Neutrophil (primary cell): ENCODE measurements around the gene TNIP1.

ENCODE experiments used
- H3K27ac ChIP-seq: fragments of 200-600 bp; sonication (generic); 2 replicates; pipeline ENCODE4 v1.5.1; 2016; ENCODE audit warnings: mild to moderate bottlenecking, moderate library complexity
- H3K27me3 ChIP-seq: fragments of 200-600 bp; sonication (generic); 2 replicates; pipeline ENCODE4 v1.6.0; 2016; ENCODE audit warnings: mild to moderate bottlenecking
- H3K36me3 ChIP-seq: fragments of 200-600 bp; sonication (generic); 2 replicates; pipeline ENCODE4 v1.5.1; 2017
- H3K4me1 ChIP-seq, 2 experiments: fragments of 200-600 bp in 1 of 2; sonication (generic) in 1 of 2; 1 replicate in 1 of 2; 2 replicates in 1 of 2; pipeline versions ENCODE4 v1.5.1 to v1.6.1; 2013 to 2016; ENCODE audit warnings: low read depth in 1 of 2, low read length in 1 of 2, mild to moderate bottlenecking in 1 of 2, moderate library complexity in 1 of 2; ENCODE audit not compliant: control insufficient read depth in 1 of 2, insufficient read depth in 1 of 2
- H3K4me3 ChIP-seq, 2 experiments: fragments of 200-600 bp in 1 of 2; sonication (generic) in 1 of 2; 1 replicate in 1 of 2; 2 replicates in 1 of 2; pipeline ENCODE4 v1.5.1; 2013 to 2016; ENCODE audit warnings: low read depth in 1 of 2, low read length in 1 of 2, mild to moderate bottlenecking in 1 of 2, moderate library complexity in 1 of 2
- H3K9me3 ChIP-seq: fragments of 200-600 bp; sonication (generic); 2 replicates; pipeline ENCODE4 v1.5.1; 2016
- TF ChIP-seq, protein P1 (sequence below): fragments of 200-600 bp; sonication (generic); IDR thresholded peaks from 2 replicates; pipeline ENCODE4 v1.5.1; 2016; ENCODE audit warnings: antibody characterized with exemption

Gene TNIP1

DNA sequence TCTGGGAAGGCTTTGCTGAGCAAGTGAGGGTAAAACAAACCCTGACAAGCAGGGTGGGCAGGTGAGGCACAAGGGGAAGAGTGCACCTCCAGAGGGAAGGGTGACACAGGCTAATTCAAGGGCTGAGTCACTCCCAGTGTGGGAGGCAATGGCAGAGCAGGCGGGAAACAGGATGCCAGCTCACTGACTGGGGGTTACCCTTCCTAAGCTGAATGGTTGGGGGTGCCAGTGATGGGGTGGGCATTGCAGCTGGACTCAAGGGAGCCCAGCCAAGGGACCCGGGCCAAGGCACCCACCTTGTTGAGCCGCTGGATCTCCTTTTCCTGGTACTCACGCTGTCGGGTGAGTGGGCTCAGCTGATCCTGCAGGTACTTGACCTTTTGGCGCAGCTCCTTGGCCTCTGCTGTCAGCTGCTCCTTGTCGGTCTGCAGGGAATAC is 42.0 kb downstream of the TNIP1 start:
- TF ChIP-seq, protein P1, sequence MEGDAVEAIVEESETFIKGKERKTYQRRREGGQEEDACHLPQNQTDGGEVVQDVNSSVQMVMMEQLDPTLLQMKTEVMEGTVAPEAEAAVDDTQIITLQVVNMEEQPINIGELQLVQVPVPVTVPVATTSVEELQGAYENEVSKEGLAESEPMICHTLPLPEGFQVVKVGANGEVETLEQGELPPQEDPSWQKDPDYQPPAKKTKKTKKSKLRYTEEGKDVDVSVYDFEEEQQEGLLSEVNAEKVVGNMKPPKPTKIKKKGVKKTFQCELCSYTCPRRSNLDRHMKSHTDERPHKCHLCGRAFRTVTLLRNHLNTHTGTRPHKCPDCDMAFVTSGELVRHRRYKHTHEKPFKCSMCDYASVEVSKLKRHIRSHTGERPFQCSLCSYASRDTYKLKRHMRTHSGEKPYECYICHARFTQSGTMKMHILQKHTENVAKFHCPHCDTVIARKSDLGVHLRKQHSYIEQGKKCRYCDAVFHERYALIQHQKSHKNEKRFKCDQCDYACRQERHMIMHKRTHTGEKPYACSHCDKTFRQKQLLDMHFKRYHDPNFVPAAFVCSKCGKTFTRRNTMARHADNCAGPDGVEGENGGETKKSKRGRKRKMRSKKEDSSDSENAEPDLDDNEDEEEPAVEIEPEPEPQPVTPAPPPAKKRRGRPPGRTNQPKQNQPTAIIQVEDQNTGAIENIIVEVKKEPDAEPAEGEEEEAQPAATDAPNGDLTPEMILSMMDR, result no peak
- no peaks in the 10 kb centered on the region for H3K4me1 ChIP-seq
- H3K27me3 ChIP-seq, result no peaks in the 10 kb centered on the region
- H3K36me3 ChIP-seq, result peaks cover 100% of the 10 kb centered on the region
- no peak overlapping the region for H3K4me3 ChIP-seq
- H3K27ac ChIP-seq, result no peak overlapping the region
- peaks cover 6% of the 10 kb centered on the region for H3K9me3 ChIP-seq

DNA sequence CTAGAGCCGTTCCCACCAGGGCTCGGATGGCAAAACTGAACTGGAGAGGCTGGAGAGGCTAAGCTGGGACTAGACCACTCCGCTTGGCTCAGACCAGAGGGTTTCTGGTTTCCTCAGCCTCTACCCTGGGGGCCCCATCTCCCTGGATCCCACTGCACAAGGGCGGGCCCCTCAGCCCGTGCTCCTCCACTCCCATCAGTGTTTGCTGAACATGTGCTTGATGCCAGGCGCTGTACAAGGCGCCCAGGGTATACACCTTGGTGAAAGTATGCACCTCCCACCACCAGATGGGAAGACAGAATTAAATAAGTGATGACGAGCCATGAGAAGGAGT is 42.5 kb downstream of the TNIP1 start:
- Histone ChIP-seq H3K4me1 (no peaks in the 10 kb centered on the region), H3K36me3 (peaks cover 100% of the 10 kb centered on the region), H3K4me3 (no peak overlapping the region), H3K9me3 (peaks cover 6% of the 10 kb centered on the region), H3K27me3 (no peaks in the 10 kb centered on the region), H3K27ac (no peak overlapping the region)
- TF ChIP-seq, protein P1, result no peak

DNA sequence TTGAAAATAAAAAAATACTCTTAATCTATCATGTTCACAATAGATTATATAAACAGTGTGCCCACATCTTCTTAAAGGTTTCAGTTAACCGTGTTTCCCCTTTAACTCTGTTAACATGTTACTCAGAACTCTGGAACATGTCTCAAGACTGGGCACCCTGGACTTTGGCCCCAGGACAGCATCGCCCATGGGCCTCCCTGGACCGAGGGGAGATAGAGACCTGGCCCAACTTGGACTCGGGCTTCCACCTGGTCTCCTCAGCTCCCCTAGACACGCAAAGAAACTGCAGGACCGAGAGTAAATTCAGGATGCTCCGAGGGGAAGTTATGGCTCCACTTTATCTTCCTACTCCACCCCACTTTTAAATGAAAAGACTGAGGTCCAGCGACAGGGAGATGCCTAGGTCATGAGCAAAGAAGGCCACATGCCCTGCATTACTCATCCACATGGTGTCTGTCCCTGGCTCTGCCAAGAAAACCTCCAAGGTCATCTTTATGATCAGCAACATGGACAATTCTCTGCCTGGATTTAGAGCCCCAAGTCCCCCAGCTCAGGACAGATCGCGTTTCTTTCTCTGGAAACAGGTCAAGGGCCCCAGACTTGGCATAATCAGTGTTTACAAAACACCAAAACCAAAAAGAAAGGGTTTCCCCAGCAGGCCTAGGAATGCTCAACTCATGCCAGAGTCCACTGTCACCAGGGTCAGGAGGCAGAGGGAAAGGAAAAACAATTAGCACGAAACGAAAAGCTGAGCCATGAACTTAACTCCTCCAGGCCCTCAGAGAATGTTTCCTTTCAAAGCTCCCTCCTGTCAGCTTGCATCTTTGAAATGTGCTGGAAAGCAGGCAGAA is 43.0 kb downstream of the TNIP1 start:
- Histone ChIP-seq H3K36me3 (peaks cover 100% of the 10 kb centered on the region), H3K27ac (no peak overlapping the region), H3K4me1 (no peaks in the 10 kb centered on the region), H3K27me3 (no peaks in the 10 kb centered on the region), H3K9me3 (peaks cover 6% of the 10 kb centered on the region), H3K4me3 (no peak overlapping the region)
- TF ChIP-seq, protein P1, result no peak

DNA sequence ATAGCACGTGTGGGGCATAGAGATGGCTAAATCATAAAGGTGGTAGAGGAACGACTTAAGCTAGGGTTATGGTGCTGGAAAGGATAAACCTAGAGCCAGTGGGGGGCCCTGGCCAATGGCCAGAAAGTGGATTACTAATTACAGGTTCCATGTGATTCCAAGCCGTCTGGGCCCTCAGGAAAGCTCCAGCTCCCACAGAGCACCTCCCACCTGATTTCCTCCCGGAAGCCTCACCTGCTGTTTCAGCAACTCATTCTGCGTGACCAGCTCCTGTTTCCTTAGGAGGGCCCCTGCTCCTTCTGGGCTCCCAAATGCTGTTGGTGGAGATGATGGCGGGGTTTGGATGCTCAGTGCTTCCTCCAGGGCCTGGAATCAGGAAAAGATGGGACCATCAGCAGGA is 44.3 kb downstream of the TNIP1 start:
- peaks cover 100% of the 10 kb centered on the region for H3K36me3 ChIP-seq
- no peak overlapping the region for H3K27ac ChIP-seq
- no peaks in the 10 kb centered on the region for H3K27me3 ChIP-seq
- H3K9me3 ChIP-seq, result peaks cover 6% of the 10 kb centered on the region
- no peaks in the 10 kb centered on the region for H3K4me1 ChIP-seq
- no peak overlapping the region for H3K4me3 ChIP-seq
- TF ChIP-seq, protein P1, result no peak

DNA sequence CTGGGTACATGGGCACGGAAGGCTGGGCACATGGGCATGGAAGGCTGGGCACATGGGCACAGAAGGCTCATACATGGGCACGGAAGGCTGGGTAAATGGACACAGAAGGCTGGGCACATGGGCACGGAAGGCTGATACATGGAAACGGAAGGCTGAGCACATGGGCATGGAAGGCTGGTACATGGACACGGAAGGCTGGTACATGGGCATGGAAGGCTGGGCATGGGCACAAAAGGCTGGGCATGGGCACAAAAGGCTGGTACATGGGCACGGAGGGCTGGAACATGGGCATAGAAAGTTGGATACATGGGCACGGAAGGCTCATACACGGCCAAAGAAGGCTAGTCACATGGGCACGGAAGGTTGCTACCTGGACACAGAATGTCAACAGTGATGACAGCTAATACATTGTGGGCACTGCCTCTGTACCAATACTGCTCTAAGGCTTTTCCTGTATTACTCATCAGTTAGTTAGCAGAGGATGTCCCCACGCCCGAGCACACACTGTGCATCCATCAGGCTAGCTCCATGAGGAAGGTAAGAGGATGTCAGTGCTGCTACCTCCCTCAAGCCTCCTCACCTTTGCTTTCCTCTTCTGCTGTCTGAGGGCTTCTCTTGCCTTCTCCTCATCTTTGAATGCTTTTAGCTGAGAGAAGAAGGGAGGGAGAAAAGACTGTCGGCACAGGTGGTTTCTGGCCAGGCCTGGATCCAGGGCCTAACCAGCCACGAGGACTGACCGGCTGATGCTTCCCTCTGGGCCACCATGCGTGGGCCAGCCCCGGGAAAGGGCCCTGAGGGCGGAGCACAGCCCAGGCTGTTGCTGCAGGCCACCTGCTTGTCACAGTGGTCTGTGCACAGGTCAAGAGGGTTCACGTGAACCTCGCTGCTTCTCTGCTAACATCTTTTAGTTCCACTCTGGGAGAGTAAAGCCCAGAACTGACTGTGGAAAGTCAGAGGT is 46.1 kb downstream of the TNIP1 start:
- Histone ChIP-seq H3K27ac (peak overlapping the region; percentile 37), H3K36me3 (peaks cover 100% of the 10 kb centered on the region), H3K9me3 (peaks cover 6% of the 10 kb centered on the region), H3K27me3 (no peaks in the 10 kb centered on the region), H3K4me3 (no peak overlapping the region), H3K4me1 (no peaks in the 10 kb centered on the region)
- TF ChIP-seq, protein P1, result no peak
